SJSA1 (cell line): ENCODE results near the gene TCEA3. TPM values are rescaled to one million over a fixed set of nuclear protein-coding genes. Genes with fewer than 3 reads are reported as not detected.
A peak's percentile ranks its signal among the peaks of the same experiment; 100 is the strongest.
"Not testable (repeated sequence)": the region's sequence is repeated elsewhere in the genome, so short reads cannot be mapped to it uniquely, and the experiment has no call there.

Source experiments
- DNase-seq, 2 experiments: peaks; one replicate each; pipeline ENCODE4 v3.0.0-alpha.2; 2015 to 2020; ENCODE audit warnings: low spot score in 2 of 2, low read depth in 1 of 2
- H3K27ac ChIP-seq: fragments of 250-450 bp; sonication (Bioruptor Pico); 2 replicates; pipeline ENCODE4 v1.5.1; 2020; ENCODE audit warnings: mild to moderate bottlenecking, moderate library complexity
- H3K27me3 ChIP-seq: fragments of 250-450 bp; sonication (Bioruptor Pico); replicated peaks from 2 replicates; pipeline ENCODE4 v1.5.1; 2020; ENCODE audit warnings: mild to moderate bottlenecking, moderate library complexity
- H3K36me3 ChIP-seq: fragments of 250-450 bp; sonication (Bioruptor Pico); 2 replicates; pipeline ENCODE4 v1.5.1; 2020; ENCODE audit warnings: mild to moderate bottlenecking
- H3K4me1 ChIP-seq: fragments of 250-450 bp; sonication (Bioruptor Pico); replicated peaks from 2 replicates; pipeline ENCODE4 v1.6.1; 2021; ENCODE audit warnings: mild to moderate bottlenecking
- H3K4me3 ChIP-seq: fragments of 250-450 bp; sonication (Bioruptor Pico); 2 replicates; pipeline ENCODE4 v1.5.1; 2020; ENCODE audit warnings: mild to moderate bottlenecking
- H3K9me3 ChIP-seq: fragments of 250-450 bp; sonication (Bioruptor Pico); replicated peaks from 2 replicates; pipeline ENCODE4 v1.5.1; 2020; ENCODE audit warnings: mild to moderate bottlenecking
- total RNA-seq: library from RNA; depleted of rRNA; stranded (reverse); fragments of >200 nt; shearing (Covaris generic); gene quantifications from 2 replicates; pipeline ENCODE4 v1.2.3, GENCODE V29; 2014

The TCEA3 gene
- total RNA-seq, 1 experiment from 2014 or later = 1.7 TPM

DNA sequence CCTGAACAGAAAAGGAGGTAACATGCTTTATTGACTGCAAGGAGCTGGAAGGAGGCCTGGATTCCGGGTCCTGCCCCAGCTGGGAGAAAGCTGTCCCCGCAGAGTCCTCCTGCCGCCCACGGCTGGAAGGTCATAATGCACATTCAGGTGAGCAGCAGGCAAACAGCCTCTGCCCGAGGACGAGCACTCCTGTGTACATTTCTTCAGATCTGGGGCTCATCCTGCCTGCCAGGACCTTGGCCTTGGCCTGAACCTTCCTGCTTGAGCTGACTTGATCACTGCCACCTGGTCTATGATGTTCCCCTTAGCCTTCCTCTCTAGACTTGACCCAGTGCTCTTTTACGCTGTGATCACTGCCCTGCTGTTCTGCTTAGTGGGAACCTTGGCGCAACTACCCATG is 37.1 kb downstream of the TCEA3 start:
- no peak for DNase-seq
- no peak overlapping the region for H3K27ac ChIP-seq
- no peaks in the 10 kb centered on the region for H3K27me3 ChIP-seq
- no peaks in the 10 kb centered on the region for H3K9me3 ChIP-seq
- peaks cover 14% of the 10 kb centered on the region for H3K4me1 ChIP-seq
- H3K36me3 ChIP-seq = no peaks in the 10 kb centered on the region
- H3K4me3 ChIP-seq = no peak overlapping the region

DNA sequence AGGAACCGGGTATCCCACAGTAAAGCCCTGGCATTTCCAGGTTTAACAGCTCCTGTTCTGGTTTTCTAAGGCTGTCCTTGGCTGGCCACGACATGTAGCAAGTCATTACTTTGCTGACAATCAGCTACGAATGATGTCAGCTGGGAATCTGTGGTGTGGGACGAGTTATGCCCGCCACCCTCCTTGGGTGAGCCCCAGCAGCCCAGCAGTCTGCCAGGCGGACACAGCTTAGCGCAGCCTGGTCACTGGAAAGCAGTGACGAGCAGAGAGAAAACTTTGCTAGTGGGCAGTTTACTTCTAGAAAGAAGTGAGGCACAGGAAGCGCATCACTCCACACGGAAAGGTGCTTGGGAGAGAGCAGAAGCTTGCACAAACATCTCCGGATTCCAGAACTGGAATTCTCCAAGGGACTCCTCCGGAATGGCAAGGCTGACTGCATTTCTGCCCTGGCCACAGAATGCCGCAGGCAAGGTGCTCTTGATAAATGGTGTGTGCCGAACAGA is 39.4 kb downstream of the TCEA3 start:
- Histone ChIP-seq H3K4me1 (peaks cover 15% of the 10 kb centered on the region), H3K36me3 (no peaks in the 10 kb centered on the region), H3K27ac (no peak overlapping the region), H3K4me3 (no peak overlapping the region), H3K27me3 (no peaks in the 10 kb centered on the region), H3K9me3 (no peaks in the 10 kb centered on the region)
- DNase-seq = no peak

DNA sequence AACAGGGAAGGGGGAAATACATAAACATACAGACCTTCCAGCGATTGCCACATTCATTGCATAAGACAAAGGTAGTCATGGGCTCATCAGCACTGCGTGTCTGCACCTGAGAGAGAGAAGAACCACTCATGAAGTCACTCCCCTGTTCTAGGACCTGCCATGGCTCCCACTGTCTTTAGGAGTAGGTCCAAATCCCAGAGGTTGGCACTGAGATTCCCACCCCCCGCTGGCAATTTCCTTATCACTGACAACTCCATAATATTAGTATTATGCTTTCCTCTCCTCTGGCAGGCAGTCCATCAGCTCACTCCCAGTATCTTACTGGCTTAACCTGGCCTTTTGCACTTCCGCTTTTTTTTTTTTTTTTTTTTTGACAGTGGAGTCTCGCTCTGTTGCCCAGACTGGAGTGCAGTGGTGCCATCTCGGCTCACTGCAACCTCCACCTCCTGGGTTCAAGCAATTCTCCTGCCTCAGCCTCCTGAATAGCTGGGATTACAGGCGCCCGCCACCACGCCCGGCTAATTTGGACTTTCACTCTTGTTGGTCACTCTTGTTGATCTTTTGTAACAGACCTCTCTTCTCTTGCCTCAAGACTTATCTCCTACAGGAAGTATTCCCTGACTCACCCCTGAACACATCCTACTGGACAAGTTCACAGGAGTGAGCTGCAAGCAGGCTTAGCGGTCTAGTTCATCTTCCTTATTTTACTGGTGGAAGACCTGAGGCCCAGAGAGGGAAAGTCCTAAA is 40.1 kb downstream of the TCEA3 start:
- Histone ChIP-seq H3K4me3 (no peak overlapping the region), H3K27ac (no peak overlapping the region), H3K9me3 (no peaks in the 10 kb centered on the region), H3K4me1 (peaks cover 17% of the 10 kb centered on the region), H3K36me3 (no peaks in the 10 kb centered on the region), H3K27me3 (no peaks in the 10 kb centered on the region)
- no peak for DNase-seq

DNA sequence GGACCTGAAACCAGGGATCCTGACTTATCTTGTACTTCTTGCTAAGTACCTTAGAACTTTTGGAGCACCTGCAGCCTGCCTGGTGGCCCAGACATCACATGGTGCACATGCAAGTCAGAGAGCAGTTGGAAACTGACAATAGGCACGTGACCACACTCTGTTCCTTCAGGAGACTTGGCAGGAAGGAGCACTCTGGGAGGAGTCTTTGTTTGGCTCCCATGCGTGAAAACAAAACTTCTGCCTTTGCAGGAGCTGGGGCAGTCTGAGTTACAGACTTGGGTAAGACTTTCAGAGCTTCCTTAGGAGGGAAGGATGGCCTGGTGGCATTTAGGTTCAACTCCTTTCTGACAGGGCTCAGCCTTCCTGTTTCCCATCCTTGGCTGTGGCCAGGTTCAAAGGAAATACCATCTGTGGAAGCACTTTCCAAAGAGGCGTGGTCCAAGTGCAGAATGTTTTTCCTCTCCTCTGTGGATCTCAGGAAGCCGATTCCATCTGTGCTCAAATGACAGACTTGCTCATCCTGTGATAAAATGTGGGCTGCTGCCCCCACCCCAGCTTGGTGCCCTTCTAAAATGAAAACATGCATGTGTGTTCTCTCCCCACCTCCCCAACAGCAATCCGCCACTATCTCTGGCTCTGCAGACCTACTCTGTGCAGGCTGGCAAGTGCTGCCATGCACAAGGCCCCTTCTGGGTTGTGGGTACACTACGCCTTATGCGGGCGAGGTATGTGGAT is 40.8 kb downstream of the TCEA3 start:
- Histone ChIP-seq H3K9me3 (no peaks in the 10 kb centered on the region), H3K27ac (no peak overlapping the region), H3K36me3 (no peaks in the 10 kb centered on the region), H3K4me3 (no peak overlapping the region), H3K4me1 (peaks cover 17% of the 10 kb centered on the region), H3K27me3 (no peaks in the 10 kb centered on the region)
- no peak for DNase-seq

DNA sequence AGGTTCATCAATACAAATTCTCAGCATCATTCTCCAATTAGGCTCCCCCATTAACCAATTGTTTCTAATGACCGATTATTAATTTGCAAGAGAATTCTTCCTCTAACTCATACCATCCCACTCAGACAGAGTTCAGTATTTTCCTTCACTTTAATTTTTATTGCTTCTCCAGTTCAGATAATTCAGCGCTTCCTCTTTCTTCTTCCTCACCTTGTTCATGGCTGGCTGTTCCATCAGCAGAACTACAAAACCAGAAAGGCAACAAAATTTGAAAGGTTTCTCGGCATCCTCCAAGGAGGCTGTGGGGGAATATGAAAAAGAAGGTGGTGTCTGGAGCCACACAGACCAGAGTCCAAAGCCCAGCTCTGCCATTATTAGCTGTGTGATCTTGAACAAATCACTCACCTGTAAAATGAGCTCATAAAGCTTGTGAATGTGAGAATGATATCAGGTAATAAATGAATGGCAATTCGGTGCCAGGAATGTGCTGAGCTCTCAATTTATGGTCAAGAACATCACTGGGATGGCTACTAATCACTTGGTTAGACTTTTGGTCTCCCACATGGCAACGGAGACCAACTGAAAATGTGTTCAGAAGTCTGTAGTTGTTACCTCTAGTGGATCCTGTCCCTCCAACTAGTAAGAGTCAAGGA is 43.2 kb downstream of the TCEA3 start:
- Histone ChIP-seq H3K27me3 (no peaks in the 10 kb centered on the region), H3K4me3 (no peak overlapping the region), H3K9me3 (no peaks in the 10 kb centered on the region), H3K4me1 (peaks cover 32% of the 10 kb centered on the region), H3K27ac (no peak overlapping the region), H3K36me3 (no peaks in the 10 kb centered on the region)
- DNase-seq = no peak

DNA sequence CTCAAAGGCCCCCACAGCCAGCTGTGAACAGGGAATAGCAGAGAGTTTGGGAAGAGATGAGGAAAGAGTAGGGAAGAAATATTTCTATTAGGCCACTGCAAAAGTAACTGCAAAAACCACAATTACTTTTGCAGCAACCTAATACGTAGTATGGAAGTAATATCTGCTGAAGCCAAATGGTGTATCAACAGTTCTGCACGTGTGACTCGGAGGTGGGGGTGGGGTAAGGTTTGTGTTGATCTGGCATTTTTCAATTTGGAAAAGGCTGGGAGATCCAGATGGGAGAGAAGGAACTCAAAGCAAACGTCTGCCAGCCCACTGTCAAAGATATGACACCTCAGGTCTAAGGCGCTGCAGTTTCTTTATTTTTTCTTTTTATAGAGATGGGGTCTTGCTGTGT is 43.8 kb downstream of the TCEA3 start:
- Histone ChIP-seq H3K9me3 (no peaks in the 10 kb centered on the region), H3K36me3 (no peaks in the 10 kb centered on the region), H3K4me1 (peaks cover 37% of the 10 kb centered on the region), H3K4me3 (no peak overlapping the region), H3K27me3 (no peaks in the 10 kb centered on the region), H3K27ac (no peak overlapping the region)
- DNase-seq = no peak

DNA sequence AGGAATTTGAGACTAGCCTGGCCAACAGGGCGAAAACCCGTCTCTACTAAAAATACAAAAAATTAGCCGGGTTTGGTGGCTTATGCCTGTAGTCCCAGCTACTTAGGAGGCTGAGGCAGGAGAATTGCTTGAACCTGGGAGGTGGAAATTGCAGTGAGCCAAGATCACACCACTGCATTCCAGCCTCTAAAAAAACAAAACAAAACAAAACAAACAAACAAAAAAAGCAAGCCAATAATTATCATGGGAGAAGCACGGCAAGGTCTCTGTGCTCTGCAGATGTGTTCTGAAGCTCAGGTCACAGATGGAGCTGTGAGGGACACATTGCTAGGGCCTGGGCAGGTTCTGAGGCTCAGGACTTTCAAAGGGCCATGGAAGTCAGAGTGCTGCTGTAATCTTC is 44.3 kb downstream of the TCEA3 start:
- not testable (repeated sequence) for H3K27me3 ChIP-seq, DNase-seq, H3K36me3 ChIP-seq, H3K27ac ChIP-seq, H3K4me3 ChIP-seq, H3K9me3 ChIP-seq
- H3K4me1 ChIP-seq = peaks cover 36% of the 10 kb centered on the region

DNA sequence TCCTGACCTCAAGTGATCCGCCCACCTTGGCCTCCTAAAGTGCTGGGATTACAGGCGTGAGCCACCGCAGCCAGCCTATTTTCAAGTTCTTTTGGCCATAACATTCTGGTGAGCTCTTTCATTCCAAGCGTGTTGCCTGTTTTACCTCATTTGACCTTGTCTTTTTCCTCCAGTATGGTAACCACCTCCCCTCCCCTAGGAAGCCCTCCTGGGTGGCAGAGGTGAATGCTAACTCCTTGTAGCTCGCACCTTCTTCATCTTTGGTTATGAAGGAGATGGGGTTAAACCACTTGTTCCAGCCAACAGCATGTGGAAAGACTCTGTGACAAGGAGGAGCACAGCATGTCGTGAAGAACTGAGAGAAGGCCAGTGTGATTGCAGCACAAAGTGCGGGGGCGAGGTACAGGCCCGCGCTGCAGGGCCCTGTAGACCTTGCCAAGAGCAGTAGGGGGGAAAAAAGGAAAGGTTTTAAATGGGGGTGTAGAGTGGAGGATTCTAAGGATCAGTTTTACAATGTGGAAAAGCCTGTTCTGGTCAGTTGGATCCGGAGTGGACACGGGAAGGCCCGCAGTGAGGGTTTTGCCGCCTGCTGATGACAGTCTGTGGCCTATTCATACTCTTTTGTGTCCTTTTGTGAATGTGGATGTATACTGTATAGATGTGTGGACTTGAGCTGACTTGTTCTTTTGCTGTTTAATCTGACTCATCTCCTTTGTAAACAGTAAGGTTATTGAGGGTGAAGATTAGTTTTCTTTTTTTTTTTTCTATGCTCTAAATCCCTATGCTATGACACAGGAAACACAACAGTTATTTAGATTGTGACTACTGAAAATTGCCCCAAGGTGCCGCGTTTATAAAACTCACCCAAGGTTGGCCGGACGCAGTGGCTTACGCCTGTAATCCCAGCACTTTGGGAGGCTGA is 47.4 kb downstream of the TCEA3 start:
- peak overlapping the region; percentile 83 for H3K27ac ChIP-seq
- H3K27me3 ChIP-seq = no peaks in the 10 kb centered on the region
- peak; percentile 86 to 93 for DNase-seq
- no peak overlapping the region for H3K4me3 ChIP-seq
- H3K36me3 ChIP-seq = no peaks in the 10 kb centered on the region
- no peaks in the 10 kb centered on the region for H3K9me3 ChIP-seq
- H3K4me1 ChIP-seq = peaks cover 23% of the 10 kb centered on the region

DNA sequence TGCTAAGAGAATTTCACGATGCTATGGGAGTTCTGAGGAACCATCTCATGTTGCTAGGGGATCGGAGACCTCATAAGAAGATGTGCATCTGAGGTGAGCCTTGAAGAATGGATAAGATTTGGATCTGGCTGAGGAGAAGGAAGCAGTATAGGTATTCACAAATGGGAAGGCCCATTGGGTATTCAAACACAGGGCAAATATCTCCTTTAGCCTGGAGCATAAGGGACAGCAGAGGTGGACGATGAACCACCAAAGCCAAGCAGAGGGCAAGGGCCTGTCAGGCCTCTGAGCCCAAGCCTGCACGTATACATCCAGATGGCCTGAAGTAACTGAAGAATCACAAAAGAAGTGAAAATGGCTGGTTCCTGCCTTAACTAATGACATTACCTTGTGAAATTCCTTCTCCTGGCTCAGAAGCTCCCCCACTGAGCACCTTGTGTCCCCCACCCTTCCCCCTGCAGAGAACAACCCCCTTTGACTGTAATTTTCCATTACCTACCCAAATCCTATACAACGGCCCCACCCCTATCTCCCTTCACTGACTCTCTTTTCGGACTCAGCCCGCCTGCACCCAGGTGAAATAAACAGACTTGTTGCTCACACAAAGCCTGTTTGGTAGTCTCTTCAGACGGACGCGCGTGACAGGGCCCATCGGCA is 50.3 kb downstream of the TCEA3 start:
- peaks cover 36% of the 10 kb centered on the region for H3K4me1 ChIP-seq
- not testable (repeated sequence) for DNase-seq, H3K27me3 ChIP-seq, H3K36me3 ChIP-seq, H3K27ac ChIP-seq, H3K4me3 ChIP-seq, H3K9me3 ChIP-seq

DNA sequence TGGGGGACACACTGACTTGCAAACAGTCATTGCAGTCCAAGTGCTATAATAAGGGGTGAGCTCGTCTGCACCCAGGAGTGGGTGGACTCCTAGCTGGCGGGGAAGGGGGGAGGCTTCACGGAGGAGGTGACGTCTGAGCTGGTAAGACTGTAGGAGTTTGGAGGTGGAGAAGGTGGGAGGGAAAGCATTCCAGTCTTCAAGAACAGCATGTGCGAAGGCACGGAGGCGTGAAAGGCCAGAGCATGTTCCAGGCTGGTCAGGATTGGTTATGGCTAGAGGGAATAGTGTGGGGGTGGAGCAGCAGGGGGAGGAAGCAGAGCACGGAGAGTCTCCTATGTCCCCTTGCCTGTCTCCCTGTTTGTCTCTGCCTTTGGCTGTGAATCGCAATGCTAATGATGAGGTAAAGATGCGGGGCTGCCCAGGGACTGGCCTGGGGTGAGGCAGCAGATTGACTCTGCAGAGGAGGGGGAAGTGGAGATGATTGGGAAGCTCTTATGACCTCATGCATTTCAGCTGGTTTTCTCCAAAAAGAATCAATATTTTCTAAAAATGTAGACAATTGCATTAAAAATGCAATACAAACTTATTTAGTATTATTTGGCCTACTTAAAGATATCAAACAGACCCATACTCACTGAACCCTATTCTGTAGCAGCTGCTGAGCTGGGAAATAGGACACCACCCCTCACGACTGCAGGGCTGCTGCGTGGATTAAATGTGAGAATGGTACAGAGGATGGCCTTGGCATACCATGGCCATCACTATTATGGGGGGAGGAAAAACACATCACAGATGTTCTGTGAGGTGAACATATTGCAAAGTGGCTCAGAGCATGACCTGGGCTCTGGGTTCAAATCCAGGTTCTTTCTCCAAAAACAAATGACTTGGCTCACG is 52.3 kb downstream of the TCEA3 start:
- Histone ChIP-seq H3K4me1 (peaks cover 34% of the 10 kb centered on the region), H3K9me3 (no peaks in the 10 kb centered on the region), H3K27ac (no peak overlapping the region), H3K27me3 (no peaks in the 10 kb centered on the region), H3K36me3 (peaks cover 8% of the 10 kb centered on the region), H3K4me3 (no peak overlapping the region)
- no peak for DNase-seq

DNA sequence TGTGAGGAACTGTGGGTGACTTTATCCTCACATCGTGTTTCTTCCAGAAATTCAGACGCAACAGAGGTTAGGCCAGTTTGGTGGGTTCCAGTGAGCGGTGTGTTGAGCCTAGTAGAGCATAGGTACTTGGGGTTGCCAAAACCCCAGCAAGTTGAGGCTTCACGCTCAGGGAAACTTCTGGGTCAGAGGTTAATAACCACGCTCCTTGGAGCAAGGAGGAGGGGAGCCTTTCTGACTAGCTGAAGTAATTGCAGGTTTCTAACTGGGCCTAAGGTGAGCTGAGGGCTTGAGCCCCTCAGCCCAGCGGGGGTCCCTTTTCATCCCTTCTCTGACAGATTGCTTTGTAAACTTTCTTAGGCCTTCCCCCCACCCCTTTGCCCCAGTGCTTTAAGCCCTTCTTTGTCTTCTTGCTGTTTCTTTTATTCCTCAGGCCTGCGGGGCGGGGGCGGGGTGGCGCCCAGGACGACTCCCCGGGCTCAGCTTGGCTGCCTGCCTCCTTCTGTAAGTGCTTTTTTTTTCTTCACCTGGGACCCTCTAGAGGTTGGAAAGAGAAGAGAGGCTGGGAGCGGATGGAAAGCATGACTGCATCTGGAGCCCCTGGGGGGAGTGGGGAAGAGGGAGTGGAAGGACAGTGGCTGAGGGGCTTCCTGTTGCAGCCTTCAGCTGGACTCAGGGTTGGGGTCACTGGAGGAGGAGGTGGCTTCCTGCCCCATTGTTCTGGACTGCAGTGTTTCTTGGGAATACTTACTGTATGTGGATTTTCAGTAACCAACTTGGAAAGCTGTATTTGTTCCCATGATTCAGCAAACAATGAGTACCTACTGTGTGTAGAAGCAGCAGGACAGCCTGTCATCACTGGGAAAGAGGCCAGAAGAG is 53.6 kb downstream of the TCEA3 start:
- Histone ChIP-seq H3K4me1 (peaks cover 21% of the 10 kb centered on the region), H3K9me3 (no peaks in the 10 kb centered on the region), H3K27me3 (no peaks in the 10 kb centered on the region), H3K27ac (peak overlapping the region; percentile 75; the same call in 1 of the 2 replicates), H3K36me3 (peaks cover 21% of the 10 kb centered on the region), H3K4me3 (no peak overlapping the region)
- DNase-seq = peak in 1 of 2 experiments; percentile 38
